ENCODE data around the gene PTPN6. TPM values are rescaled to one million over a fixed set of nuclear protein-coding genes. Genes with fewer than 3 reads are reported as not detected.

Gene PTPN6
- total RNA-seq, 1 experiment from 2014 or later: 2.3 TPM

DNA sequence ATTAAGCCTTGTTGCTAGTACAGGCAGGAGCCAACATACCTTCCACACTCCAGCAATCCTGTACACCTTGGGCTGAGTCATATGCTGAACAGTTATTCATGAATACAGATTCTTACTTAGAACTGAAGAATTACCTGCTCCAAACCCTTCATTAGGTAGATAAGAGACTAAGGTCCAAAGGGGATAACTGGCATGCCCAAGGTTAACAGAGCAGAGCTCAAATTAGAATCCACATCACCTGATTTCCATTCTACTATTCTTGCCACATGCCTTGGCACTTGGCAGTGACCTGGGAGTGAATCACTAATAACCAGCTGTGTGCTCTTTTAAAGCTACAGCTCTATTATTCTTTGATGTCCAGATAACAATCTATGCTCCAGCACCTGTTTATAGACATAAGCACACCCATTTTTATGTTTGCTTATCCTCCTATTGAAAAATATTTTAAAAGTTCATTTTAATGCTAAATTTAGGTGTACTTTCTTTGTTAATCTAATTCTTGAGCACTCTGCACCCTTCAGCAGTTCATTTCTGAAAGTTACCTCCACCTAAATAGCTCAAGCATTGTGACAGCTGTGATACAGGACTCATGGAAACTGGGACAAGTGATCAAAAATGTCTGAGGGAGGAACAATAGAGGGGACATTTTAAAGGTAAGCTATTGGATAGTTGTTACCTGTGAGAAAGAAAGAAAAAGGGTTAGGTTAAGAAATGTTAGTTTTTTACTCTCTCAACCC is 47.7 kb downstream of the PTPN6 start:
- CTCF ChIA-PET: no interaction called here
- TSS peak; percentile 6 for BruUV-seq (replicated peaks)

DNA sequence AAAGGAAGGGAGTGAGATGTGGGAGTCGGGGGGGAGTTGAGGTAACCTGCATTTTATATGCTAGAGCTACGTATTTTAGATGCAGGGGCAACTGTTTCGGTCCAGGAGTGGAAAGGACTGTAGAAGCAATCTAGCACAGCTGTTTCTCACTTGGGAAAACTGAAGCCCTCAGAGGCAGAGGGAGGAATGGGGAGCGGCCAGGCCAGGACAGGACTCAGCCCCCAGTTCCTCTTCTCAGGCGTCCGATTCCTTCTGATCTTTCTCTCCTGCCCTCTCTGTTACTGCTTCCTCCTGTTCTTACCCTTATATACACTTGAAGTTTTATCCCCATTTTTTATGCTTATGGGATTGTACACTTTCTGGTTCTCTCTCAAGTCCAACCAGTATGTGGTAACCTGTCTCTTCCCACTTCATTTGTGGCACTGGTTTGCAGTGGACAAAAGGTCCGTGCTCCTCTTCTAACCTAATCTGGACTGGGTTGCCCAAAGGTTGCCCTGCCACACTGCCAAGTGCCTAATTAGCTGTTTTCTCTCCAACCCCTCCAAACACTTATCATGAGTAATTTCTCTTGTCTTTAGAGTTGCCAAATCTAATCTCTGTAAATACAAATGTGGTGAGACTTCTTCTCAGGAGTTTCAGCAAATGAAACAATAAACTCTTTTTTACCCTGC is 50.9 kb downstream of the PTPN6 start:
- peaks cover 11% of the 10 kb centered on the region for H3K36me3 ChIP-seq (ENCODE audit: insufficient read depth, low read length, poor library complexity, severe bottlenecking)
- BruUV-seq (replicated peaks): no TSS peak
- CTCF ChIA-PET: no interaction called here
- intact Hi-C loops (cut with micrococcal nuclease; ENCODE audit: unreplicated experiment): no loop called here
- TF ChIP-seq, protein P1, sequence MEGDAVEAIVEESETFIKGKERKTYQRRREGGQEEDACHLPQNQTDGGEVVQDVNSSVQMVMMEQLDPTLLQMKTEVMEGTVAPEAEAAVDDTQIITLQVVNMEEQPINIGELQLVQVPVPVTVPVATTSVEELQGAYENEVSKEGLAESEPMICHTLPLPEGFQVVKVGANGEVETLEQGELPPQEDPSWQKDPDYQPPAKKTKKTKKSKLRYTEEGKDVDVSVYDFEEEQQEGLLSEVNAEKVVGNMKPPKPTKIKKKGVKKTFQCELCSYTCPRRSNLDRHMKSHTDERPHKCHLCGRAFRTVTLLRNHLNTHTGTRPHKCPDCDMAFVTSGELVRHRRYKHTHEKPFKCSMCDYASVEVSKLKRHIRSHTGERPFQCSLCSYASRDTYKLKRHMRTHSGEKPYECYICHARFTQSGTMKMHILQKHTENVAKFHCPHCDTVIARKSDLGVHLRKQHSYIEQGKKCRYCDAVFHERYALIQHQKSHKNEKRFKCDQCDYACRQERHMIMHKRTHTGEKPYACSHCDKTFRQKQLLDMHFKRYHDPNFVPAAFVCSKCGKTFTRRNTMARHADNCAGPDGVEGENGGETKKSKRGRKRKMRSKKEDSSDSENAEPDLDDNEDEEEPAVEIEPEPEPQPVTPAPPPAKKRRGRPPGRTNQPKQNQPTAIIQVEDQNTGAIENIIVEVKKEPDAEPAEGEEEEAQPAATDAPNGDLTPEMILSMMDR (conservative IDR thresholded peaks at IDR 0.05; ENCODE audit: low read depth, low read length): no peak
- no peak for TF ChIP-seq EZH2 (IDR thresholded peaks at IDR 0.05; ENCODE audit: borderline replicate concordance, low read depth, low read length, poor library complexity, severe bottlenecking)
- POLR2A ChIA-PET (ENCODE audit: low non-redundant PET): no interaction called here
- no peak overlapping the region for H3K4me3 ChIP-seq (ENCODE audit: low read depth, low read length, poor library complexity, severe bottlenecking)
- no peak for DNase-seq (ENCODE audit: low spot score)
- no peak overlapping the region for H3K27ac ChIP-seq (ENCODE audit: low read depth, low read length, poor library complexity, severe bottlenecking)
- no peaks in the 10 kb centered on the region for H3K4me1 ChIP-seq (ENCODE audit: insufficient read depth, low read length, poor library complexity, severe bottlenecking)
- no peaks in the 10 kb centered on the region for H3K9me3 ChIP-seq (ENCODE audit: low read depth, low read length, poor library complexity, severe bottlenecking)
- no peaks in the 10 kb centered on the region for H3K27me3 ChIP-seq (replicated peaks; ENCODE audit: insufficient read depth, low read depth, low read length, poor library complexity)

More for the DNA sequence above, 47.7 kb downstream of the PTPN6 start:
- intact Hi-C loops (cut with micrococcal nuclease; ENCODE audit: unreplicated experiment): no loop called here
- Histone ChIP-seq H3K4me1 (ENCODE audit: insufficient read depth, low read length, poor library complexity, severe bottlenecking) (no peaks in the 10 kb centered on the region), H3K4me3 (ENCODE audit: low read depth, low read length, poor library complexity, severe bottlenecking) (no peak overlapping the region), H3K27me3 (replicated peaks; ENCODE audit: insufficient read depth, low read depth, low read length, poor library complexity) (no peaks in the 10 kb centered on the region), H3K36me3 (ENCODE audit: insufficient read depth, low read length, poor library complexity, severe bottlenecking) (peaks cover 11% of the 10 kb centered on the region), H3K9me3 (ENCODE audit: low read depth, low read length, poor library complexity, severe bottlenecking) (no peaks in the 10 kb centered on the region), H3K27ac (ENCODE audit: low read depth, low read length, poor library complexity, severe bottlenecking) (no peak overlapping the region)
- POLR2A ChIA-PET (ENCODE audit: low non-redundant PET): no interaction called here
- TF ChIP-seq, protein P1 (conservative IDR thresholded peaks at IDR 0.05; ENCODE audit: low read depth, low read length): no peak
- TF ChIP-seq EZH2 (IDR thresholded peaks at IDR 0.05; ENCODE audit: borderline replicate concordance, low read depth, low read length, poor library complexity, severe bottlenecking): no peak
- DNase-seq (ENCODE audit: low spot score): no peak

DNA sequence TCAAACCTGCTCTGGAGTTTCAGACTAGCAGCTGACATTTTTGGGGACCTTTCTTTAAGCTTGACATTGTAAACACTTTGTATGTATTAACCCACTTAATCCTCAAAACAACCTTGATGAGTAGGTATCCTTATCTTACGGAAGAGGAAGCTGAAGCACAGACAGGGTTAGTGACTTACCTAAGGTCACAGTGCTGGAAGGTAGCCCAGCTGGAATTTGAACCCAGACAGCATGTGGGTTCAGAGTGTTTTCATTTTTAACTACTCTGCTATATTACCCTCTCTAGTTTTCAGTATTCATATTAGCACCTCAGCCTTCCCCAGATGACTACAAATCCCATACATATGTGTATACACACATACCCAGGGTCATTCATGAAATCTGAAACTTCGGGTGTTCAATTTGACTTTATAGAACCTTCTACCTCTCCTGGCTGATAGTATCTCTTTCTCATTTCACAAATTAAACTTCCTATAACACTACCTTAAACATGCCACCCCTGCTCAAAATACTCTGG is 53.2 kb downstream of the PTPN6 start:
- intact Hi-C loops (cut with micrococcal nuclease; ENCODE audit: unreplicated experiment): no loop called here
- BruUV-seq (replicated peaks): no TSS peak
- TF ChIP-seq, protein P1 (conservative IDR thresholded peaks at IDR 0.05; ENCODE audit: low read depth, low read length): no peak
- no peak for TF ChIP-seq EZH2 (IDR thresholded peaks at IDR 0.05; ENCODE audit: borderline replicate concordance, low read depth, low read length, poor library complexity, severe bottlenecking)
- CTCF ChIA-PET: no interaction called here
- Histone ChIP-seq H3K36me3 (ENCODE audit: insufficient read depth, low read length, poor library complexity, severe bottlenecking) (peaks cover 5% of the 10 kb centered on the region), H3K4me1 (ENCODE audit: insufficient read depth, low read length, poor library complexity, severe bottlenecking) (peaks cover 11% of the 10 kb centered on the region), H3K4me3 (ENCODE audit: low read depth, low read length, poor library complexity, severe bottlenecking) (no peak overlapping the region), H3K9me3 (ENCODE audit: low read depth, low read length, poor library complexity, severe bottlenecking) (no peaks in the 10 kb centered on the region), H3K27ac (ENCODE audit: low read depth, low read length, poor library complexity, severe bottlenecking) (no peak overlapping the region), H3K27me3 (replicated peaks; ENCODE audit: insufficient read depth, low read depth, low read length, poor library complexity) (no peaks in the 10 kb centered on the region)
- POLR2A ChIA-PET (ENCODE audit: low non-redundant PET): no interaction called here
- DNase-seq (ENCODE audit: low spot score): no peak

Measured in A673 (cell line).